ENCODE data around the gene RAB25.

RAB25 gene

GRCh38 chr1:156079762-156080161 lies 18.8 kb downstream of the RAB25 start:
- no peak for DNase-seq (ENCODE audit: low read depth)

GRCh38 chr1:156080241-156080862 lies 19.4 kb downstream of the RAB25 start:
- no peak for DNase-seq (ENCODE audit: low read depth)

- no peak for DNase-seq (ENCODE audit: low read depth)
These were observed 19.9 kb downstream of the RAB25 start for GRCh38 chr1:156080863-156081179.

GRCh38 chr1:156081180-156081916 lies 20.4 kb downstream of the RAB25 start:
- no peak for DNase-seq (ENCODE audit: low read depth)

- no peak for DNase-seq (ENCODE audit: low read depth)
These were observed 21.0 kb downstream of the RAB25 start for GRCh38 chr1:156081917-156082308.

GRCh38 chr1:156082309-156083091 lies 21.5 kb downstream of the RAB25 start, which contains the start of gene MEX3A:
MEX3A (minus strand) TSS chr1:156082465; CDS start chr1:156081998, 467 bp downstream.
- peak; percentile 47 for DNase-seq (ENCODE audit: low read depth)

GRCh38 chr1:156083800-156084790 lies 23.1 kb downstream of the RAB25 start:
- no peak for DNase-seq (ENCODE audit: low read depth)

GRCh38 chr1:156086256-156086662 lies 25.3 kb downstream of the RAB25 start:
- DNase-seq (ENCODE audit: low read depth): no peak

- DNase-seq (ENCODE audit: low read depth): no peak
These were observed 28.7 kb downstream of the RAB25 start for GRCh38 chr1:156089704-156090103.

GRCh38 chr1:156090138-156090839 lies 29.3 kb downstream of the RAB25 start:
- no peak for DNase-seq (ENCODE audit: low read depth)

- DNase-seq (ENCODE audit: low read depth): peak; percentile 83
These were observed 29.9 kb downstream of the RAB25 start for GRCh38 chr1:156090840-156091188.

GRCh38 chr1:156091610-156092009 lies 30.6 kb downstream of the RAB25 start:
- DNase-seq (ENCODE audit: low read depth): no peak

GRCh38 chr1:156095906-156096508 lies 35.0 kb downstream of the RAB25 start:
- no peak for DNase-seq (ENCODE audit: low read depth)

- peak; percentile 84 for DNase-seq (ENCODE audit: low read depth)
These were observed 35.9 kb downstream of the RAB25 start for GRCh38 chr1:156096640-156097391.

- DNase-seq (ENCODE audit: low read depth): peak; percentile 43
These were observed 36.7 kb downstream of the RAB25 start for GRCh38 chr1:156097499-156098178.

- no peak for DNase-seq (ENCODE audit: low read depth)
These were observed 37.8 kb downstream of the RAB25 start for GRCh38 chr1:156098784-156099183.

- DNase-seq (ENCODE audit: low read depth): no peak
These were observed 38.3 kb downstream of the RAB25 start for GRCh38 chr1:156099282-156099681.

- DNase-seq (ENCODE audit: low read depth): no peak
These were observed 39.4 kb downstream of the RAB25 start for GRCh38 chr1:156100205-156100995.

GRCh38 chr1:156101880-156102279 lies 40.9 kb downstream of the RAB25 start:
- DNase-seq (ENCODE audit: low read depth): no peak

Data from activated T-helper 9 cell treated with anti-CD3 and anti-CD28 coated beads, Interleukin-2, amount 50 U/mL, for 16 hours (primary cell).